Endothelial cell of hepatic sinusoid (primary cell): Measurements from ENCODE around the gene GLIPR1L2.

Experiments used
- in situ Hi-C: cut with HindIII; loops from 2 replicates; pipeline ENCODE4 v1.10.0; 2017; ENCODE audit warnings: low sequenced_read_pairs

The GLIPR1L2 gene

DNA sequence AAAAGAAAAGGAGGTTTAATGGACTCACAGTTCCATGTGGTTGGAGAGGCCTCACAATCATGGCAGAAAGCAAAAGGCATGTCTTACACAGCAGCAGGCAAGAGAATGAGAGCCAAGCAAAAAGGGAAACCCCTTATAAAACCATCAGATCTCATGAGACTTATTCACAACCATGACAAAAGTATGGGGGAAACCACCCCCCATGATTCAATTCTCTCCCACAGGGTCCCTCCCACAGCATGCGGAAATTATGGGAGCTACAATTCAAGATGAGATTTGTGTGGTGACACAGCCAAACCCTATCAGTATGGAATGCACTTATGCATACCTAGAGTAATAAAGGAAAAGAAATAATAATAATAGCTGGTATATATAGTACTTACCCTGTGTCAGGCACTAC, 85.2 kb downstream of the GLIPR1L2 start:
- in situ Hi-C loops, result no loop called here

DNA sequence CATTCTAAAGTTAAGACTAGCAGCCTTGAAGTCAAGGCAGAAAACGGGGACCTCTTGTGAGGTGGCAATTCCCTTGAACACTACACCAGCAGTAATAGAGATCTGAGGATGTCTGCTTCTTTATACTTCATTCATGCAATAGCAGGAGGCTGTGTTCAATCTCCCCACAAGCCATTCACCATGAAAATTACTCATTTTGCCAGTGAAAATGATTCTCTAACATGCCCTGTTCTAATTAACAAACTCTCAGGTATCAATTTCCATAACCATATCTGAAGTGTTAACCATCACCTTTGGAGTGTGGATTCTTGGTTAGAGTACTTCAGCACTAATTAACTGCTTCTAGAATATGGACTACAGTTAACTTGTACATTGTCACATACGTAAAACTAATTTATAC, 86.2 kb downstream of the GLIPR1L2 start:
- in situ Hi-C loops, result no loop called here

DNA sequence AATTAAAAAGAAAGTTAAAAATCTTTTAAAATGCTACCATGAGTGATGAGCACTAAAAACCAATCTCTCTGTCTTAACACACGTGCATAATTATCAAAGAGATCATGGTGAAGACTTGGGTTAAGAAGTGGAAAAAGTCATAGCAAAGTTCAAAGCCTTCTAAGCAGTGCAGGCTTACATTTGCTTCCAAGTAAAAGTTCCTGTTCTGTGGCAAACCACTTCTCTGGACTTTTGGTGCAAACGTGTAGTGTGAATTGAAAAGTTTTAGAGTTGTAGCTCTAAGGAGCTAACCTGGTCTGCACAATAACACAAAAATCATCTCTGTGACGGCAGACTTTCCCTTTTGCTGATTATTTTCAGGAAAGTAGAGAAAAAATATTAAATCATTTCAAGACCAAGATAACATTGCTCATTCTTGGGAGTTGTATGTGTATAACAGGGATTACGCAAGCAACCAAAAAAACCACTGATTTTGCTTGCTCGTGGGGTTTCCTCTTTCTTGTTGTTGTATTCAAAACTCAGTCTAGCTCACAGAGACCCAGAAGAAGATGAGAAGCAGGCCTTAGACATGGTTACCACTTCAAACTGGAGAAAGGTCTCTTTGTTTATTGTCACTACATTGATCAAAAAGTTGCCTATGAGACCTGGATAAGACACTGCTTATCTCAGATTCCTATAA, 87.4 kb downstream of the GLIPR1L2 start:
- in situ Hi-C loops, result no loop called here

DNA sequence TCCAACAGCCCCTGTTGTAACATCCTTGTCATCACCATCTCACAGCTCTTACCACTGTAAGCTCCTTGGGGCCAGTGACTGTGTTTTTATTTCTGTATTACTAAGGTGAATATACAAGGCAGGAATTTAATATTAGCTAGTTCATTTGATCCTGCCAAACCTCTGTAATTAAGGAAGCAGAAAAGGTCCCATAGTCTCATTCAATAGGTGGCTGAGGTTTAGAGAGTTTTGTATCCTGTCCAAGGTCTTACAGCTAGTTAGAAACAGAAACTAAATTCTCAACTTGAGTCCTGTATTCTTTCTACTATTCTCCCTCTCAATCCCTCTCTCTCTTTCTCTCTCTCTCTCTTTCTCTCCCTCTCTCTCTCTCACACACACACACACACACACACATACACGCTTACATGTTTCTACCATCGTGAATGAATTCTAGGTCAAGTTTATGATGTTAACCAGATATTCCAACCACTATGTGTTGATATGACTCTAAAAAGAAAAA, 89.1 kb downstream of the GLIPR1L2 start:
- in situ Hi-C loops, result loop anchor here (5.0 kb wide), 1 partner anchor 148 kb away; the partner anchor contains the start of genes CAPS2 and GLIPR1L1

DNA sequence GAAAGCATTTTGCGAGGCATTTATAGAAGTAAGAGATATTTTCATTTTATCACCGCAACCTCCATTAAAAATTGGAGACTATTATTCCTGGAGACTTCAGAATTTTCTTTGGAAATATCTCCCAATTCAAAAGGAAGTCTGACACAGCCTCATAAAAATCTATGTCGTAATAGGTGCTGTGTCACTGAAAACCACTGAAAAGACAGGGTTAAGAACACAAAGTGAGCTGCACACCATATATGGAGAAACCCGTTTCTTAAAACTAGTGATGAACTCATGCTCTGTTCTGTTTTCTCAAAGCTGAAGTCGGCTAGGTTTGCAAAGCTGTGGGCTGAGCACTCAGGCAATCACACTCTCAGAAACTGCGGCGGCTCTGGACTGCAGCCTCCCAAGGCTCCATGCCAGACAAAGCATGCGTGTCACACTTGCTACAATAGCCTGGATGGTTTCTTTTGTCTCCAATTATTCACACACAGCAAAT, 89.6 kb downstream of the GLIPR1L2 start, which contains the start of gene GLIPR1:
TSS of gene GLIPR1 (plus strand) at position 287 of the 481 bp plus-strand sequence. CDS start at position 413, 126 bp downstream.
- in situ Hi-C loops, result loop anchor here (5.0 kb wide), 1 partner anchor 148 kb away; the partner anchor contains the start of genes CAPS2 and GLIPR1L1

DNA sequence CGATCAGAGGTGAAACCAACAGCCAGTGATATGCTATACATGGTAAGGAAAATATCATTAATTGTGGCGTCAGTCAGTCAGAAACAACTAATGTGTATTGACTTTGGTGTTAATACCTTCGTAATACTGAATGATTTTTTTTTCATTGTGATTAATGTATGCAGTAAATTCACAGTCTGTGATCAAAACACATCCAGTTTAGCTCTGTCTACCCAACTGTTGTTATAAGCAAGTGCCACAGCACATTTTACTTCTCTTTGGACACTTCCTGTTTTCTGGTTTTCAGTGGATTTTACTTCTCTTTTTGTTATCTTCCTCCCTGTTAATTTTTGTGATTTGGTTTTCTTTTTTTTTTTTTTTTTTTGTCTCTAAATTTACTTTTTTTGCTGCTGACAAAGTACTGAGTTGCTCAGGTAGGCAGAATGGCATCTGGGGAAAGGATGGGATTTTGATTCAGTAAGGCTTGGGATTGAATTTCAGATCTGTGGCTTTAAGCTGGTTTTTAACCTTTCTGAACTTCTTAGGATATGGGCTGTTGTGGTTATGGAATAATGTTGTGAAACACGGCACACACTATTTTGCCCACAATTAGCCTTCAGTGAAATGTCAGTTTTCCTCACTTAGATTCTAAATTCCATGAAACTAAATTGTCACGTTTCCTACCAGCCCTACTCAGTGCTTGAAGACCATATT, 90.3 kb downstream of the GLIPR1L2 start:
- in situ Hi-C loops, result loop anchor here (5.0 kb wide), 1 partner anchor 149 kb away; the partner anchor contains the start of genes CAPS2 and GLIPR1L1

DNA sequence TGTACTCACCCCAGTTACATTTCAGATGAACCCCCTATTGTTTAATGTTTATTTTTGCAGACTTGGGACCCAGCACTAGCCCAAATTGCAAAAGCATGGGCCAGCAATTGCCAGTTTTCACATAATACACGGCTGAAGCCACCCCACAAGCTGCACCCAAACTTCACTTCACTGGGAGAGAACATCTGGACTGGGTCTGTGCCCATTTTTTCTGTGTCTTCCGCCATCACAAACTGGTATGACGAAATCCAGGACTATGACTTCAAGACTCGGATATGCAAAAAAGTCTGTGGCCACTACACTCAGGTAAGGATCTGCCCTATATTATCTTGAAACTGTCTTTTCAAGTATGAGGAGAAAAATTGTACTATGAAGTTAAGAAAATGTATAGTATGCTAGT, 90.9 kb downstream of the GLIPR1L2 start:
- in situ Hi-C loops, result loop anchor here (5.0 kb wide), 1 partner anchor 149 kb away; the partner anchor contains the start of genes CAPS2 and GLIPR1L1
